HG03175 (cell line): Measurements from ENCODE around the gene RNF5.
A peak's percentile ranks its signal among the peaks of the same experiment; 100 is the strongest.
"Not testable (repeated sequence)": the region's sequence is repeated elsewhere in the genome, so short reads cannot be mapped to it uniquely, and the experiment has no call there.

Experiments used
- ATAC-seq: cut with Tn5 transposase; IDR thresholded peaks from one replicate; pipeline ENCODE4 v1.9.1; 2021; ENCODE audit warnings: mild to moderate bottlenecking, moderate library complexity; ENCODE audit not compliant: unreplicated experiment

The RNF5 gene

GRCh38 chr6:32188381-32189068, 10.3 kb downstream of the RNF5 start:
- no peak for ATAC-seq

GRCh38 chr6:32189069-32189741, 11.0 kb downstream of the RNF5 start:
- ATAC-seq = no peak

- ATAC-seq = no peak
These were observed 11.5 kb downstream of the RNF5 start for GRCh38 chr6:32189742-32190053.

- peak; percentile 41 for ATAC-seq
These were observed 12.0 kb downstream of the RNF5 start, which contains the start of gene PBX2 for GRCh38 chr6:32190054-32190851. Gene PBX2, minus strand, starts transcription at chr6:32190202. Its CDS starts 287 bp downstream, at chr6:32189915.

- ATAC-seq = no peak
These were observed 12.9 kb downstream of the RNF5 start for GRCh38 chr6:32190911-32191677.

GRCh38 chr6:32191696-32192607, 13.7 kb downstream of the RNF5 start:
- ATAC-seq = no peak

- no peak for ATAC-seq
These were observed 14.4 kb downstream of the RNF5 start, which contains the start of gene GPSM3 for GRCh38 chr6:32192608-32193039. Gene GPSM3, minus strand, starts transcription at chr6:32192643. Its CDS starts 130 bp downstream, at chr6:32192513.

- not testable (repeated sequence) for ATAC-seq
These were observed 14.9 kb downstream of the RNF5 start for GRCh38 chr6:32193096-32193495.

- no peak for ATAC-seq
These were observed 16.2 kb downstream of the RNF5 start for GRCh38 chr6:32194388-32194787.

- no peak for ATAC-seq
These were observed 16.8 kb downstream of the RNF5 start for GRCh38 chr6:32194825-32195651.

- peak; percentile 73 for ATAC-seq
These were observed 17.4 kb downstream of the RNF5 start for GRCh38 chr6:32195652-32195901.

- peak; percentile 73 for ATAC-seq
These were observed 17.9 kb downstream of the RNF5 start for GRCh38 chr6:32195902-32196681.

GRCh38 chr6:32196682-32197616, 18.7 kb downstream of the RNF5 start:
- ATAC-seq = no peak

GRCh38 chr6:32198345-32198696, 20.1 kb downstream of the RNF5 start:
- no peak for ATAC-seq

- ATAC-seq = no peak
These were observed 20.7 kb downstream of the RNF5 start for GRCh38 chr6:32198866-32199265.

- no peak for ATAC-seq
These were observed 22.7 kb downstream of the RNF5 start for GRCh38 chr6:32200711-32201475.

GRCh38 chr6:32202186-32202585, 24.0 kb downstream of the RNF5 start:
- ATAC-seq = no peak
